B cell (primary cell): ENCODE measurements around the gene ASIC4. TPM values are rescaled to one million over a fixed set of nuclear protein-coding genes. Genes with fewer than 3 reads are reported as not detected.

Experiments used
- ATAC-seq: fragments of 200-7000 bp; cut with Tn5 transposase; one replicate; pipeline ENCODE4 v1.10.0; 2021; ENCODE audit warnings: low read depth, mild to moderate bottlenecking, moderate number of reproducible peaks, moderate library complexity
- CTCF ChIA-PET: fragments of 350-600 bp; sonication (Branson Sonifier 250); formaldehyde crosslinking; loops from one replicate; lab custom pipeline; 2021; ENCODE audit warnings: antibody characterized with exemption, inconsistent platforms; lab: Charles Lee
- POLR2A ChIA-PET: fragments of 350-600 bp; sonication (Branson Sonifier 250); formaldehyde crosslinking; loops from one replicate; lab custom pipeline; 2021; ENCODE audit warnings: antibody characterized with exemption; lab: Charles Lee
- DNase-seq: peaks from one replicate; pipeline ENCODE4 v3.0.0; 2013
- H2AFZ ChIP-seq: 2 replicates; pipeline ENCODE4 v1.6.1; 2012; ENCODE audit warnings: mild to moderate bottlenecking, low read depth, low read length; ENCODE audit not compliant: insufficient read depth, poor library complexity, severe bottlenecking
- H3K27ac ChIP-seq, 2 donors: 1 replicate in 1 of 2; 2 replicates in 1 of 2; pipeline ENCODE4 v1.5.1; 2012 to 2013; ENCODE audit warnings: low read length in 2 of 2, mild to moderate bottlenecking in 2 of 2, moderate library complexity in 1 of 2
- H3K27me3 ChIP-seq, 4 experiments: fragments of 200-600 bp in 1 of 4; sonication (generic) in 1 of 4; replicated peaks in 1 of 4; 1 replicate in 2 of 4; 2 replicates in 2 of 4; pipeline versions ENCODE4 v1.6.1 to v1.7.0; 2013 to 2016; ENCODE audit warnings: low read length in 3 of 4, mild to moderate bottlenecking in 2 of 4, mixed read lengths in 1 of 4, moderate library complexity in 1 of 4; ENCODE audit not compliant: insufficient read depth in 4 of 4, control insufficient read depth in 3 of 4; ENCODE audit errors: control extremely low read depth in 1 of 4
- H3K36me3 ChIP-seq, 2 experiments: replicated peaks in 1 of 2; 1 replicate in 1 of 2; 2 replicates in 1 of 2; pipeline versions ENCODE4 v1.6.1 to v1.7.1; 2013; ENCODE audit warnings: low read length in 1 of 2; ENCODE audit not compliant: insufficient read depth in 2 of 2, control insufficient read depth in 1 of 2; ENCODE audit errors: control extremely low read depth in 1 of 2, extremely low read depth in 1 of 2
- H3K4me1 ChIP-seq, 2 donors: fragments of 200-600 bp in 1 of 2; sonication (generic) in 1 of 2; 1 replicate in 1 of 2; 2 replicates in 1 of 2; pipeline versions ENCODE4 v1.5.1 to v1.6.1; 2013 to 2017; ENCODE audit warnings: low read length in 2 of 2; ENCODE audit not compliant: control insufficient read depth in 2 of 2, insufficient read depth in 2 of 2
- H3K4me2 ChIP-seq: replicated peaks from 2 replicates; pipeline ENCODE3; 2012; ENCODE audit warnings: mild to moderate bottlenecking, low read depth, low read length; ENCODE audit not compliant: poor library complexity, severe bottlenecking
- H3K4me3 ChIP-seq, 5 experiments: fragments of 200-600 bp in 1 of 5; sonication (generic) in 1 of 5; 1 replicate in 3 of 5; 2 replicates in 2 of 5; pipeline versions ENCODE4 v1.5.1 to v1.7.0; 2011 to 2016; ENCODE audit warnings: low read length in 4 of 5, mild to moderate bottlenecking in 4 of 5, low read depth in 2 of 5, control low read depth in 1 of 5, moderate library complexity in 1 of 5; ENCODE audit not compliant: insufficient read depth in 1 of 5; ENCODE audit errors: control extremely low read depth in 1 of 5, extremely low read depth in 1 of 5
- H3K79me2 ChIP-seq: fragments of 200-600 bp; sonication (generic); one replicate; pipeline ENCODE4 v1.6.0; 2016; ENCODE audit warnings: low read length; ENCODE audit not compliant: control insufficient read depth, insufficient read depth
- H3K9ac ChIP-seq: fragments of 200-600 bp; sonication (generic); 2 replicates; pipeline ENCODE4 v1.6.1; 2017; ENCODE audit warnings: mild to moderate bottlenecking, low read length, moderate library complexity
- H3K9me3 ChIP-seq, 3 donors: one replicate each; pipeline versions ENCODE4 v1.6.1 to v1.7.1; 2013; ENCODE audit warnings: low read length in 2 of 3; ENCODE audit not compliant: control insufficient read depth in 2 of 3, insufficient read depth in 1 of 3; ENCODE audit errors: control extremely low read depth in 1 of 3
- H4K20me1 ChIP-seq: 2 replicates; pipeline ENCODE4 v1.6.0; 2012; ENCODE audit warnings: mild to moderate bottlenecking, low read length; ENCODE audit not compliant: insufficient read depth, control insufficient read depth, poor library complexity, severe bottlenecking
- H3K27ac Mint-ChIP-seq: one replicate; pipeline ENCODE4 v1.8.0; 2021; ENCODE audit warnings: mixed read lengths
- H3K27me3 Mint-ChIP-seq: one replicate; pipeline ENCODE4 v1.8.0; 2021; ENCODE audit warnings: mixed read lengths
- H3K4me1 Mint-ChIP-seq: one replicate; pipeline ENCODE4 v1.8.0; 2021; ENCODE audit warnings: mixed read lengths
- H3K4me3 Mint-ChIP-seq: one replicate; pipeline ENCODE4 v1.8.0; 2021; ENCODE audit warnings: mixed read lengths
- H3K9me3 Mint-ChIP-seq: one replicate; pipeline ENCODE4 v1.8.0; 2022; ENCODE audit warnings: mixed read lengths; ENCODE audit not compliant: insufficient read depth
- EZH2 ChIP-seq: IDR thresholded peaks from 2 replicates; pipeline ENCODE4 v1.6.1; 2012; ENCODE audit warnings: borderline replicate concordance, low read depth, mild to moderate bottlenecking, moderate library complexity, low read length; ENCODE audit not compliant: insufficient read depth, poor library complexity, severe bottlenecking
- WGBS: methylation state at CpG from one replicate; pipeline ENCODE4 v1.1.5; 2013; ENCODE audit warnings: missing lambda C conversion rate; ENCODE audit not compliant: insufficient coverage; 5-methylcytosine and 5-hydroxymethylcytosine counted together
- intact Hi-C: fragments of 100-400 bp; cut with micrococcal nuclease; formaldehyde crosslinking; loops from one replicate; pipeline ENCODE4 v1.10.0; 2022
- polyA plus RNA-seq: library from polyadenylated mRNA; depleted of rRNA; stranded (reverse); fragments of >200 nt; gene quantifications from 2 replicates; pipeline ENCODE4 v1.2.3, GENCODE V29; 2012
- total RNA-seq, 2 donors: library from RNA; stranded (reverse); fragments of 120-200 nt in 1 of 2; gene quantifications; 1 replicate in 1 of 2; 2 replicates in 1 of 2; pipeline versions ENCODE4 v1.2.3 to v1.2.4, GENCODE V29; 2013 to 2022
- TF ChIP-seq, protein P1 (sequence below): fragments of 200-600 bp; IDR thresholded peaks from one replicate; pipeline ENCODE4 v1.8.0; 2022; ENCODE audit warnings: antibody characterized with exemption, mild to moderate bottlenecking

The ASIC4 gene
- total and polyA plus RNA-seq, 2 donors (not counting 1 experiment from before 2014, with no cell fraction given) = not detected

DNA sequence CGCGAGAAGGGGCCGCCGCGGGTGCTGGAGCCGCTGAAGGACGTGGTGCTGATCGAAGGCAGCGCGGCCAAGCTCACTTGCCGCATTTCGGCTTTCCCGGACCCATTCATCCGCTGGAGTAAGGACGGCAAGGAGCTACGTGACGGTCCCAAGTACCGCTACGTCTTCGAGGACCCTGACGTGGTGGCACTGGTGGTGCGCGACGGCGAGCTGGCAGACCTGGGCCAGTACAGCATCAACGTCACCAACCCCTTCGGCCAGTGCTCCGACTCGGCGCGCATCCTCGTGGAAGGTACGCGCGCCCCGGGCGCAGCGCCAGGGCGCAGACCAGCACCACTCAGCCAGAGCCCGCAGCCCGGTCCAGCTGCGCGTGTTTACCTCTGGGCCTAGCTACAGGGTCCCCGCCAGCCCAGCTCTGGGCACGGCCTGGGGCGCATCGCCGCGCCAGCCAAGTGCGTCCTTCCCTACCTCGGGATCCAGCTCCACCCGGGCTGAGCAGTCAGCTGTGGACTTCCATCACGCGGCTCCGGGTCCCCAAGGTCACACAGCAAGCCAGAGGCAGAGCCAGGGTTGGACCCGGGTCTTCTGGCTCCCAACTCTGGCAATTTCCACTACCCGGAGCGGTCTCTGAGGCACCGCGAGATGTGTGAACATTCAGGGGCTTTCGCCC, 17.3 kb upstream of the ASIC4 start:
- intact Hi-C loops = loop anchor here (5.0 kb wide), 3 partner anchors 220 to 1225 kb away; partner anchors contain the start of genes AAMP, CNPPD1, DNAJB2 and PNKD

More for the DNA sequence above, 17.3 kb upstream of the ASIC4 start:
- DNase-seq (peak; percentile 55), ATAC-seq (no peak)
- Histone ChIP-seq H3K4me2 (peak overlapping the region; percentile 98), H3K4me1 (peaks cover 38% of the 10 kb centered on the region in 2 donors), H4K20me1 (no peaks in the 10 kb centered on the region), H3K4me3 (peak overlapping the region in 3 of 5 experiments; percentile 34 to 87 (median 79)), H3K27ac (no peak overlapping the region), H3K79me2 (peaks cover 19% of the 10 kb centered on the region), H3K9ac (peak overlapping the region; percentile 92), H3K36me3 (peaks cover 0 to 4% of the 10 kb centered on the region in 2 experiments), H3K9me3 (peaks cover 0 to 21% (median 0%) of the 10 kb centered on the region in 3 donors), H3K27me3 (peaks cover 0 to 60% (median 29%) of the 10 kb centered on the region in 4 experiments), H2AFZ (peak overlapping the region; percentile 97)
- H3K27ac Mint-ChIP-seq = no peak overlapping the region
- CTCF ChIA-PET = interaction anchor here (1.2 to 10.4 kb wide), 5 partner anchors 17 to 109 kb away, joined by 3 to 123 read pairs (median 4); partner anchors contain the start of genes ASIC4 and DNPEP
- H3K4me1 Mint-ChIP-seq = peaks cover 32% of the 10 kb centered on the region
- H3K4me3 Mint-ChIP-seq = peak overlapping the region; percentile 93
- no peaks in the 10 kb centered on the region for H3K9me3 Mint-ChIP-seq
- no peak for TF ChIP-seq EZH2
- TF ChIP-seq, protein P1, sequence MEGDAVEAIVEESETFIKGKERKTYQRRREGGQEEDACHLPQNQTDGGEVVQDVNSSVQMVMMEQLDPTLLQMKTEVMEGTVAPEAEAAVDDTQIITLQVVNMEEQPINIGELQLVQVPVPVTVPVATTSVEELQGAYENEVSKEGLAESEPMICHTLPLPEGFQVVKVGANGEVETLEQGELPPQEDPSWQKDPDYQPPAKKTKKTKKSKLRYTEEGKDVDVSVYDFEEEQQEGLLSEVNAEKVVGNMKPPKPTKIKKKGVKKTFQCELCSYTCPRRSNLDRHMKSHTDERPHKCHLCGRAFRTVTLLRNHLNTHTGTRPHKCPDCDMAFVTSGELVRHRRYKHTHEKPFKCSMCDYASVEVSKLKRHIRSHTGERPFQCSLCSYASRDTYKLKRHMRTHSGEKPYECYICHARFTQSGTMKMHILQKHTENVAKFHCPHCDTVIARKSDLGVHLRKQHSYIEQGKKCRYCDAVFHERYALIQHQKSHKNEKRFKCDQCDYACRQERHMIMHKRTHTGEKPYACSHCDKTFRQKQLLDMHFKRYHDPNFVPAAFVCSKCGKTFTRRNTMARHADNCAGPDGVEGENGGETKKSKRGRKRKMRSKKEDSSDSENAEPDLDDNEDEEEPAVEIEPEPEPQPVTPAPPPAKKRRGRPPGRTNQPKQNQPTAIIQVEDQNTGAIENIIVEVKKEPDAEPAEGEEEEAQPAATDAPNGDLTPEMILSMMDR = no peak
- H3K27me3 Mint-ChIP-seq = peaks cover 45% of the 10 kb centered on the region
- WGBS = 16% methylated on average over 61 of the region's 61 CpGs
- POLR2A ChIA-PET = interaction anchor here (0.6 to 2.8 kb wide), 2 partner anchors 109 to 243 kb away, joined by 3 to 10 read pairs; partner anchors contain the start of genes DNPEP and TUBA4A
